GM12801 (cell line): ENCODE data around the gene MAPK10.

ENCODE experiments used
- TF ChIP-seq, protein P1 (sequence below): IDR thresholded peaks from one replicate; pipeline ENCODE4 v1.5.1; 2011; ENCODE audit warnings: control low read depth; ENCODE audit not compliant: insufficient read length; ENCODE audit errors: extremely low read depth

The MAPK10 gene

DNA sequence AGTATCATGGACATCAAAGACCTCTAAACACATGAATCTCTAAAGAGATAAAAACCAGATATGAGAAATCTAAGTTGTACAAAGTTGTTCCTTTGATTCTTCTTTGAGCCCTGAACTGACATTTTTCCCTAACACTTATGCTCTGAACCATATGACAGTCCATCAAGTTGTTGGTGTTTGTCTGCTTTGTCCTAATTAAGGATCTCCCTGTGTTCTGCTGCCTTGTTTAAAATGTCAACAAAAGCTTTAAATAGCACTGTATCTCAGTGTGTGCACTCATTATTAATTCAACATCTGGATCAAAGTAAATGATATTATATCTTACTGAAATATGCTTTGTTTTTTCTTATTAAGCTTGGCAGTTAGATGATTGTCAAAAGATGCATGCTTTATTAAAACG, 321.8 kb downstream of the MAPK10 start:
- TF ChIP-seq, protein P1, sequence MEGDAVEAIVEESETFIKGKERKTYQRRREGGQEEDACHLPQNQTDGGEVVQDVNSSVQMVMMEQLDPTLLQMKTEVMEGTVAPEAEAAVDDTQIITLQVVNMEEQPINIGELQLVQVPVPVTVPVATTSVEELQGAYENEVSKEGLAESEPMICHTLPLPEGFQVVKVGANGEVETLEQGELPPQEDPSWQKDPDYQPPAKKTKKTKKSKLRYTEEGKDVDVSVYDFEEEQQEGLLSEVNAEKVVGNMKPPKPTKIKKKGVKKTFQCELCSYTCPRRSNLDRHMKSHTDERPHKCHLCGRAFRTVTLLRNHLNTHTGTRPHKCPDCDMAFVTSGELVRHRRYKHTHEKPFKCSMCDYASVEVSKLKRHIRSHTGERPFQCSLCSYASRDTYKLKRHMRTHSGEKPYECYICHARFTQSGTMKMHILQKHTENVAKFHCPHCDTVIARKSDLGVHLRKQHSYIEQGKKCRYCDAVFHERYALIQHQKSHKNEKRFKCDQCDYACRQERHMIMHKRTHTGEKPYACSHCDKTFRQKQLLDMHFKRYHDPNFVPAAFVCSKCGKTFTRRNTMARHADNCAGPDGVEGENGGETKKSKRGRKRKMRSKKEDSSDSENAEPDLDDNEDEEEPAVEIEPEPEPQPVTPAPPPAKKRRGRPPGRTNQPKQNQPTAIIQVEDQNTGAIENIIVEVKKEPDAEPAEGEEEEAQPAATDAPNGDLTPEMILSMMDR = no peak

DNA sequence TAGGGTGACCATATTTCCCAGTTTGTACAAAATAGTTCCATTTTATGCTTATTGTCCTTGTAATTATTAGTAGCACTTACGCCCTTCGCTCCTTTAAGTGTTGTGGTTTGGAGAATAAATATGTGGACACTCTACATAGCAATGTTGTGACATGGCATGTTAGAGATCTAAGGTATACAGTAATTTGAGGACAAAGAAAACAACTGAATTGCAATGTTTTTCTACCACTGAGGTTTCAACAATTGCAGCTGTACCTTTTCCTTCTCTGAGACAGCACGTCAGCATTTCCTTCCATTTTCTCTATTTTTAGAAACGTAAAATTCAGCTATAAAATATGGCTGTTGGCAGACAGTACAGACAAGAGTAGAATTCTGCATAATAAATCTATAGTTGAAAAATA, 323.1 kb downstream of the MAPK10 start:
- TF ChIP-seq, protein P1 = no peak

DNA sequence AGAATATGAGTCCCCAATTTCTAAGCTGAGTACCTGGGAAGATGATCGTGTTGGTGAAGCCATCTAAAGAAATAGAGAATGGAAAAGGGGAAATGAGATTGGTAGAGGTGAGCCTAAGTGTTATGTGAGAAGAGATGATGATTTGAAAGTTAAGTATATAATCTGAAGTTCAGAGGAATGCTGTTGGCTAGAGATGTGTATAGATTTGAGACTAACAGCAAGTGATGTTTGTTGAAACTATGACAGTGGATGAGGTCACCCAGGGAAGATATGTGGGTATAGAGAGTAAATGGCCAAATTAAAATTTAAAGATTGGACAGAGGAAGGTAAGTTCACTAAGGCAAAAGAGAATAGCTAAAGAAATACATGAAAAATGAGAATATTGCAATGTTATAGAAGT, 324.2 kb downstream of the MAPK10 start:
- TF ChIP-seq, protein P1 = no peak

DNA sequence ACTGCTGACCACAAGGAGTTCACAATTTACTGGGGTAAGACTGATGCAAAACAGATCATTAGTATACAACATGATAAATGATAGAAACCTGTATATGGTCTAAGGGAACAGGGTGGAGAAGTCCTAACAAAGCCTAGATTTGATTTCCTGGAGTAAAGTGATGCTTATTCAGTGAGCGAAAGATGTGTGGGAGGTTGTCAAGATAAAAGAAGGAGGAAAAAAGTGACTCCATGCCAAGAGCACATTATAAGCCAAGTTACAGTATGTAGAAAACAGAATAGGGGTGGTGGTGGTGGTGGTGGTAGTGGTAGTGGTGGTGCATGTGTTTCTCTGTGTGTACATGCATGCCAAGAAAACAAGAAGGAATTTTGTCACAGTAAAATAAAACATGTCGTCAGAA, 325.2 kb downstream of the MAPK10 start:
- TF ChIP-seq, protein P1 = no peak

DNA sequence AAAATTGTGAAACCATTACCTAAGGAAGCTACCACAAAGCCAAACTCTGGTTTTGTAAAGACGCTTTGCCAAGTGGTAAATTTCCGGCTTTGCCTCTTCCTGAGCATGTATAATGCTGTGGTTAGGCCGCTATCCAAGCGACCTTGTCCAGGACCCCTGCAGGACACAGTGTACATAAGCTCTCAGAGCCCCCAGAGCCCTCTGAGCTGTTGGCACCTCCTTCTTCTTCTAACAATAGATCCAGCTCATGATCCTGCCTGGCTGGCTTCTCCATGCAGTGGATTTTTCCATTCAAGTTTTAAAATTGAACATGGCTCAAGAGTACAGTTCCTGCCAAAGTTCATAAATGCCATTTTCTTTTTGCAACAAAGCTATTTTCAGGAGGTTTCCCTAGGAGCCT, 326.7 kb downstream of the MAPK10 start:
- TF ChIP-seq, protein P1 = no peak

DNA sequence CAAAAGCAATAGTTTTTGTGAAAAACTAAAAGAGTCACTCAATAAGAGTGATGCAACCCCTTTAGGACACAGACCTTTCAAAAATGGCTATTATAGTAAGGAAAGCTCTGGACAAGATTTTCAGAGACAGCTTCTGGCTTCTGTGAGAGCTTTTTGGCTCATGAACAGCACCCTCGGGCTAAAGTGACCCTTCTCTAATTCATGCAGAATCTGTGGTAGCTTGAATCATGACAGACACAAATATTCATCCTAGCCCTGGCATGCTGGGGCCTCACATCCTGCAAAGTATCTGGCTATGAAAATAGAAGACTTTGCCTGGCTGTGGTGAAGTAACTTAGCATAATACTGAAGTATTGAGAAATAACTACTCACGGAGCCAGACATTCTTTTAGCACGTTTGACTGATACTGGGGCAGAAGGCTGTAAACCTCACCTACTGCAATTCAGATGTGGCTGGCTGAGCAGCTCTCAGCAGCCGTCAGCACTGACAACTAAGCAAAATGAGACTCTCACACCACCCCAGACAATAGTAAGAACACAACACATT, 327.3 kb downstream of the MAPK10 start:
- TF ChIP-seq, protein P1 = no peak

DNA sequence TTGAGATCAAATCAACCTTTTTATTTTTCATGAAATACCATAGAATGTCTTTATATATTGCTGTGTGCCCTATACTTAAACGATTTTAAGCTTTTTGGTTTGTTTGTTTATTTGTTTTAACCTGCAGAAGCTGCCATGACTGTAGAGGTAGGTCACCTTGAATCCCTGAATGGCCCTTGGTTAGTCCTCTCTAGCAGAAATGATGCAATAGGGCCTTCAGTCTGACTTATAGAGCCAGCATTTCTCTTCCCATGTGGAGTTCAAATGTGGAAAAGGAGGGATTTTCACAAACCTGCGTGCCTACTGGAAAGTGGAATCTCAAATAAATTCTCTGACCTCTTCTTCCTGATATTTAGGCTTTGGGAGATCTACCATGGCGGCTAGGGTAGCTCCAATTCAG, 327.9 kb downstream of the MAPK10 start:
- TF ChIP-seq, protein P1 = no peak
